Fibroblast of lung (primary cell): ENCODE data around the gene HPCAL1. TPM values are rescaled to one million over a fixed set of nuclear protein-coding genes. Genes with fewer than 3 reads are reported as not detected.
A peak's percentile ranks its signal among the peaks of the same experiment; 100 is the strongest.

Experiments used
- DNase-seq, 2 donors: peaks; one replicate each; pipeline versions ENCODE4 v3.0.0 to v3.0.0-alpha.2; 2010; ENCODE audit warnings: low read depth in 2 of 2
- H2AFZ ChIP-seq: 2 replicates; pipeline ENCODE4 v1.5.1; 2012; ENCODE audit warnings: low read length, control low read depth, inconsistent platforms
- H3K27ac ChIP-seq: 2 replicates; pipeline ENCODE4 v1.5.1; 2011; ENCODE audit warnings: low read length, control low read depth; ENCODE audit not compliant: insufficient read depth
- H3K27me3 ChIP-seq: 2 replicates; pipeline ENCODE4 v1.5.1; 2011; ENCODE audit warnings: mild to moderate bottlenecking, low read length; ENCODE audit not compliant: control insufficient read depth, insufficient read depth
- H3K36me3 ChIP-seq: 2 replicates; pipeline ENCODE4 v1.5.1; 2011; ENCODE audit warnings: low read length; ENCODE audit not compliant: control insufficient read depth, insufficient read depth
- H3K4me1 ChIP-seq: 2 replicates; pipeline ENCODE4 v1.5.1; 2011; ENCODE audit warnings: low read length; ENCODE audit not compliant: control insufficient read depth, insufficient read depth; ENCODE audit errors: extremely low read depth
- H3K4me2 ChIP-seq: 2 replicates; pipeline ENCODE4 v1.5.1; 2011; ENCODE audit warnings: low read length, control low read depth; ENCODE audit not compliant: insufficient read depth; ENCODE audit errors: extremely low read depth
- H3K4me3 ChIP-seq, 4 experiments: fragments of 200-600 bp in 1 of 4; sonication (generic) in 1 of 4; replicated peaks in 1 of 4; 2 replicates each; pipeline ENCODE4 v1.5.1; 2011 to 2016; ENCODE audit warnings: low read length in 4 of 4, low read depth in 3 of 4, mild to moderate bottlenecking in 3 of 4, control low read depth in 2 of 4, inconsistent platforms in 1 of 4, mixed read lengths in 1 of 4; ENCODE audit not compliant: insufficient read depth in 1 of 4; ENCODE audit errors: control extremely low read depth in 1 of 4
- H3K79me2 ChIP-seq: 2 replicates; pipeline ENCODE4 v1.5.1; 2012; ENCODE audit warnings: mild to moderate bottlenecking, low read length, inconsistent platforms; ENCODE audit not compliant: control insufficient read depth, insufficient read depth
- H3K9ac ChIP-seq: 2 replicates; pipeline ENCODE4 v1.5.1; 2011; ENCODE audit warnings: mild to moderate bottlenecking, low read length, control low read depth; ENCODE audit not compliant: insufficient read depth
- H3K9me3 ChIP-seq: 2 replicates; pipeline ENCODE4 v1.5.1; 2012; ENCODE audit warnings: low read depth, low read length; ENCODE audit not compliant: control insufficient read depth, insufficient read depth
- H4K20me1 ChIP-seq: 2 replicates; pipeline ENCODE4 v1.5.1; 2011; ENCODE audit warnings: low read length; ENCODE audit not compliant: control insufficient read depth, insufficient read depth; ENCODE audit errors: extremely low read depth
- CTCF ChIP-seq, 2 donors: IDR thresholded peaks in 1 of 2; conservative IDR thresholded peaks in 1 of 2; 1 replicate in 1 of 2; 2 replicates in 1 of 2; pipeline ENCODE4 v1.5.1; 2011 to 2012; ENCODE audit warnings: low read length in 2 of 2, control low read depth in 1 of 2, inconsistent platforms in 1 of 2, low read depth in 1 of 2, mild to moderate bottlenecking in 1 of 2
- EZH2 ChIP-seq: IDR thresholded peaks from 2 replicates; pipeline ENCODE4 v1.5.1; 2012; ENCODE audit warnings: low read length, control low read depth, mild to moderate bottlenecking; ENCODE audit errors: missing control alignments
- polyA plus RNA-seq, 2 donors: library from polyadenylated mRNA; depleted of rRNA in 1 of 2; stranded (reverse) in 1 of 2; unstranded in 1 of 2; fragments of >200 nt; gene quantifications; 2 replicates each; pipeline ENCODE4 v1.2.1, GENCODE V29; 2011 to 2012; ENCODE audit warnings: missing spikeins in 1 of 2
- total RNA-seq: library from RNA; depleted of rRNA; stranded (reverse); fragments of >200 nt; gene quantifications from 2 replicates; pipeline ENCODE4 v1.2.1, GENCODE V29; 2014

HPCAL1 gene
- total and polyA plus RNA-seq, 2 donors (not counting 1 experiment from before 2014, with no cell fraction given) = 11.4 to 34.5 TPM

- H3K4me1 ChIP-seq = peaks cover 3% of the 10 kb centered on the region
- no peaks in the 10 kb centered on the region for H3K36me3 ChIP-seq
- H3K79me2 ChIP-seq = no peaks in the 10 kb centered on the region
- H3K27ac ChIP-seq = no peak overlapping the region
- no peaks in the 10 kb centered on the region for H3K9me3 ChIP-seq
- no peak overlapping the region for H2AFZ ChIP-seq
- H4K20me1 ChIP-seq = no peaks in the 10 kb centered on the region
- H3K9ac ChIP-seq = no peak overlapping the region
- peak; percentile 37 to 66 for DNase-seq
- TF ChIP-seq CTCF (conservative IDR thresholded peaks at IDR 0.05 in 1 of 2, IDR thresholded peaks at IDR 0.05 in 1 of 2; ENCODE audit: low read depth in 1 of 2, low read length in 2 of 2) (no peak), EZH2 (no peak)
- H3K27me3 ChIP-seq = no peaks in the 10 kb centered on the region
- no peak overlapping the region for H3K4me2 ChIP-seq
- H3K4me3 ChIP-seq = no peak overlapping the region
Observed at GRCh38 chr2:10331027-10331701, 28.5 kb downstream of the HPCAL1 start.

GRCh38 chr2:10331702-10332401, 29.1 kb downstream of the HPCAL1 start:
- Histone ChIP-seq H3K9me3 (no peaks in the 10 kb centered on the region), H3K79me2 (no peaks in the 10 kb centered on the region), H3K9ac (no peak overlapping the region), H3K4me2 (no peak overlapping the region), H3K4me3 (no peak overlapping the region), H3K27ac (no peak overlapping the region), H4K20me1 (no peaks in the 10 kb centered on the region), H2AFZ (no peak overlapping the region), H3K4me1 (peaks cover 3% of the 10 kb centered on the region), H3K27me3 (no peaks in the 10 kb centered on the region), H3K36me3 (no peaks in the 10 kb centered on the region)
- no peak for DNase-seq
- no peak for TF ChIP-seq CTCF (conservative IDR thresholded peaks at IDR 0.05 in 1 of 2, IDR thresholded peaks at IDR 0.05 in 1 of 2; ENCODE audit: low read depth in 1 of 2, low read length in 2 of 2)
- TF ChIP-seq EZH2 = no peak

- Histone ChIP-seq H3K79me2 (no peaks in the 10 kb centered on the region), H3K27ac (no peak overlapping the region), H3K9ac (no peak overlapping the region), H2AFZ (no peak overlapping the region), H4K20me1 (no peaks in the 10 kb centered on the region), H3K4me1 (peaks cover 3% of the 10 kb centered on the region), H3K4me2 (no peak overlapping the region), H3K4me3 (no peak overlapping the region), H3K36me3 (no peaks in the 10 kb centered on the region), H3K9me3 (no peaks in the 10 kb centered on the region), H3K27me3 (no peaks in the 10 kb centered on the region)
- DNase-seq = no peak
- no peak for TF ChIP-seq CTCF (conservative IDR thresholded peaks at IDR 0.05 in 1 of 2, IDR thresholded peaks at IDR 0.05 in 1 of 2; ENCODE audit: low read depth in 1 of 2, low read length in 2 of 2)
- no peak for TF ChIP-seq EZH2
Observed at GRCh38 chr2:10332402-10333246, 29.9 kb downstream of the HPCAL1 start.
